BLaER1 (cell line): ENCODE data around the gene LCLAT1.

Experiments used
- H3K27ac ChIP-seq: shearing (Covaris generic); formaldehyde crosslinking; 2 replicates; pipeline ENCODE4 v1.8.1; 2022
- H3K27me3 ChIP-seq: shearing (Covaris generic); formaldehyde crosslinking; 2 replicates; pipeline ENCODE4 v1.8.1; 2022
- H3K36me3 ChIP-seq: shearing (Covaris generic); formaldehyde crosslinking; 2 replicates; pipeline ENCODE4 v1.8.1; 2022
- H3K4me1 ChIP-seq: shearing (Covaris generic); formaldehyde crosslinking; 2 replicates; pipeline ENCODE4 v1.8.1; 2022
- H3K4me2 ChIP-seq: shearing (Covaris generic); formaldehyde crosslinking; 2 replicates; pipeline ENCODE4 v1.8.1; 2022
- H3K4me3 ChIP-seq: shearing (Covaris generic); formaldehyde crosslinking; 2 replicates; pipeline ENCODE4 v1.8.1; 2022
- H3K9ac ChIP-seq: shearing (Covaris generic); formaldehyde crosslinking; 2 replicates; pipeline ENCODE4 v1.8.1; 2022
- H3K9me3 ChIP-seq: shearing (Covaris generic); formaldehyde crosslinking; 2 replicates; pipeline ENCODE4 v1.8.1; 2022
- H4K20me1 ChIP-seq: shearing (Covaris generic); formaldehyde crosslinking; 2 replicates; pipeline ENCODE4 v1.8.1; 2022
- Cebpa-rat ChIP-seq: shearing (Covaris generic); IDR thresholded peaks from 2 replicates; pipeline ENCODE4 v1.8.1; 2022

Gene LCLAT1

GRCh38 chr2:30527859-30528258 is 80.8 kb downstream of the LCLAT1 start:
- H3K27ac ChIP-seq = no peak overlapping the region
- no peak for TF ChIP-seq Cebpa-rat
- peaks cover 32% of the 10 kb centered on the region for H3K36me3 ChIP-seq
- H3K4me3 ChIP-seq = no peak overlapping the region
- H3K4me2 ChIP-seq = no peak overlapping the region
- H3K4me1 ChIP-seq = no peaks in the 10 kb centered on the region
- no peaks in the 10 kb centered on the region for H3K27me3 ChIP-seq
- peaks cover 24% of the 10 kb centered on the region for H3K9me3 ChIP-seq
- no peak overlapping the region for H3K9ac ChIP-seq
- no peaks in the 10 kb centered on the region for H4K20me1 ChIP-seq

GRCh38 chr2:30530346-30530745 is 83.3 kb downstream of the LCLAT1 start:
- no peak overlapping the region for H3K4me2 ChIP-seq
- peaks cover 27% of the 10 kb centered on the region for H3K9me3 ChIP-seq
- no peak overlapping the region for H3K9ac ChIP-seq
- H3K27me3 ChIP-seq = no peaks in the 10 kb centered on the region
- no peaks in the 10 kb centered on the region for H4K20me1 ChIP-seq
- H3K27ac ChIP-seq = no peak overlapping the region
- no peak overlapping the region for H3K4me3 ChIP-seq
- no peak for TF ChIP-seq Cebpa-rat
- H3K36me3 ChIP-seq = peaks cover 52% of the 10 kb centered on the region
- no peaks in the 10 kb centered on the region for H3K4me1 ChIP-seq

- Histone ChIP-seq H3K4me1 (peaks cover 12% of the 10 kb centered on the region), H3K9ac (no peak overlapping the region), H3K36me3 (peaks cover 11% of the 10 kb centered on the region), H3K4me2 (no peak overlapping the region), H3K27ac (no peak overlapping the region), H4K20me1 (no peaks in the 10 kb centered on the region), H3K27me3 (no peaks in the 10 kb centered on the region), H3K9me3 (peaks cover 14% of the 10 kb centered on the region), H3K4me3 (no peak overlapping the region)
- no peak for TF ChIP-seq Cebpa-rat
Measured at GRCh38 chr2:30541680-30542079, 94.6 kb downstream of the LCLAT1 start.

GRCh38 chr2:30545875-30546274 is 98.8 kb downstream of the LCLAT1 start:
- Histone ChIP-seq H3K36me3 (peaks cover 8% of the 10 kb centered on the region; the same call in 1 of the 2 replicates), H3K4me3 (no peak overlapping the region), H3K4me2 (0 out of 2 replicates have a peak overlapping the region, but pooled peaks have one; percentile 16), H3K4me1 (peaks cover 16% of the 10 kb centered on the region), H3K27me3 (no peaks in the 10 kb centered on the region), H3K27ac (no peak overlapping the region), H3K9ac (no peak overlapping the region), H3K9me3 (peaks cover 7% of the 10 kb centered on the region), H4K20me1 (no peaks in the 10 kb centered on the region)
- no peak for TF ChIP-seq Cebpa-rat

- no peak for TF ChIP-seq Cebpa-rat
- H3K27me3 ChIP-seq = no peaks in the 10 kb centered on the region
- no peak overlapping the region for H3K4me2 ChIP-seq
- no peak overlapping the region for H3K9ac ChIP-seq
- H3K4me3 ChIP-seq = no peak overlapping the region
- H4K20me1 ChIP-seq = no peaks in the 10 kb centered on the region
- H3K36me3 ChIP-seq = peaks cover 14% of the 10 kb centered on the region; the same call in 1 of the 2 replicates
- H3K27ac ChIP-seq = no peak overlapping the region
- peaks cover 16% of the 10 kb centered on the region for H3K4me1 ChIP-seq
- peaks cover 11% of the 10 kb centered on the region for H3K9me3 ChIP-seq
Measured at GRCh38 chr2:30548386-30548785, 101.3 kb downstream of the LCLAT1 start.

- Histone ChIP-seq H3K9me3 (peaks cover 11% of the 10 kb centered on the region), H3K27ac (no peak overlapping the region), H3K27me3 (no peaks in the 10 kb centered on the region), H3K9ac (no peak overlapping the region), H3K4me3 (no peak overlapping the region), H3K4me2 (no peak overlapping the region), H4K20me1 (no peaks in the 10 kb centered on the region), H3K36me3 (peaks cover 14% of the 10 kb centered on the region; the same call in 1 of the 2 replicates), H3K4me1 (peaks cover 16% of the 10 kb centered on the region)
- no peak for TF ChIP-seq Cebpa-rat
Measured at GRCh38 chr2:30549096-30549495, 102.0 kb downstream of the LCLAT1 start.

GRCh38 chr2:30559544-30560275 is 112.7 kb downstream of the LCLAT1 start:
- Histone ChIP-seq H3K4me2 (no peak overlapping the region), H3K9ac (no peak overlapping the region), H3K4me3 (no peak overlapping the region), H3K4me1 (no peaks in the 10 kb centered on the region), H3K36me3 (peaks cover 24% of the 10 kb centered on the region), H3K27me3 (no peaks in the 10 kb centered on the region), H3K9me3 (peaks cover 5% of the 10 kb centered on the region; the same call in 1 of the 2 replicates), H4K20me1 (no peaks in the 10 kb centered on the region), H3K27ac (no peak overlapping the region)
- TF ChIP-seq Cebpa-rat = no peak

- Histone ChIP-seq H3K27me3 (no peaks in the 10 kb centered on the region), H4K20me1 (no peaks in the 10 kb centered on the region), H3K27ac (no peak overlapping the region), H3K9ac (no peak overlapping the region), H3K36me3 (peaks cover 19% of the 10 kb centered on the region), H3K9me3 (no peaks in the 10 kb centered on the region), H3K4me3 (no peak overlapping the region), H3K4me2 (no peak overlapping the region), H3K4me1 (no peaks in the 10 kb centered on the region)
- TF ChIP-seq Cebpa-rat = no peak
Measured at GRCh38 chr2:30561349-30561748, 114.3 kb downstream of the LCLAT1 start.

- no peak overlapping the region for H3K4me2 ChIP-seq
- peaks cover 40% of the 10 kb centered on the region for H3K36me3 ChIP-seq
- TF ChIP-seq Cebpa-rat = no peak
- H3K4me1 ChIP-seq = no peaks in the 10 kb centered on the region
- H3K27ac ChIP-seq = no peak overlapping the region; the same call in 1 of the 2 replicates
- no peaks in the 10 kb centered on the region for H3K9me3 ChIP-seq
- no peak overlapping the region for H3K4me3 ChIP-seq
- no peak overlapping the region for H3K9ac ChIP-seq
- no peaks in the 10 kb centered on the region for H4K20me1 ChIP-seq
- no peaks in the 10 kb centered on the region for H3K27me3 ChIP-seq
Measured at GRCh38 chr2:30565851-30566358, 118.9 kb downstream of the LCLAT1 start.

GRCh38 chr2:30566631-30567030 is 119.6 kb downstream of the LCLAT1 start:
- Histone ChIP-seq H3K9ac (no peak overlapping the region), H3K9me3 (no peaks in the 10 kb centered on the region), H4K20me1 (no peaks in the 10 kb centered on the region), H3K4me1 (no peaks in the 10 kb centered on the region), H3K27ac (no peak overlapping the region), H3K4me3 (no peak overlapping the region), H3K27me3 (no peaks in the 10 kb centered on the region), H3K4me2 (no peak overlapping the region), H3K36me3 (peaks cover 40% of the 10 kb centered on the region)
- no peak for TF ChIP-seq Cebpa-rat
